ENCODE data around the gene ZNF474.

The ZNF474 gene

DNA sequence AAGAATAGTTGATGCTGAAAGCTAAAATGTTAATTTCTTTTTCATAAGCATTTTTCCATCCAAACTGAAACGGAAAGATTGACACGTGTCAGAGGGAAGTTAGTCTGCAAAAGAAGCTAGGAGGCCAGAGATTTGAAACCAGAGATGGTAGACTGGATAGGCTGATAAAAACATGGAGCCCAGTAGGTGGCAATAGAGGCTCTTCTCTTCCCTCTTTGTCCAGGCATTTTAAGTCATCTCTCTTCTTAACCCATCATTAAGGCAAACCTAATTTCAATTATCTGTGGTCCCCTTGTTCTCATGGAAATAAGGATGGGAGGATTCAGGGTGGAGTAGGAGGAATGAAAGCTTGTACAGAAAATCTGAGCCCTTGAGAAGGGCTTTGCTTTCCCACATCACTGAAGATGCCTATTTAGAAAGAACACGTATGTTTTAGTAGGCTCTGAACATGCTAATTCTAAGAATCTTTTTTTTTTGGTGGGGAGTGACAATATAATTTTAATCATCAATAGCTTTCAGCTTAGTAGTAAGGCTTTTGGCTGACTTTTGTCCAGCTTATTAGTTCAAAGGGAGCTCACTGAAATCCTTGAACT is 66.6 kb downstream of the ZNF474 start:
- TF ChIP-seq, protein P1, sequence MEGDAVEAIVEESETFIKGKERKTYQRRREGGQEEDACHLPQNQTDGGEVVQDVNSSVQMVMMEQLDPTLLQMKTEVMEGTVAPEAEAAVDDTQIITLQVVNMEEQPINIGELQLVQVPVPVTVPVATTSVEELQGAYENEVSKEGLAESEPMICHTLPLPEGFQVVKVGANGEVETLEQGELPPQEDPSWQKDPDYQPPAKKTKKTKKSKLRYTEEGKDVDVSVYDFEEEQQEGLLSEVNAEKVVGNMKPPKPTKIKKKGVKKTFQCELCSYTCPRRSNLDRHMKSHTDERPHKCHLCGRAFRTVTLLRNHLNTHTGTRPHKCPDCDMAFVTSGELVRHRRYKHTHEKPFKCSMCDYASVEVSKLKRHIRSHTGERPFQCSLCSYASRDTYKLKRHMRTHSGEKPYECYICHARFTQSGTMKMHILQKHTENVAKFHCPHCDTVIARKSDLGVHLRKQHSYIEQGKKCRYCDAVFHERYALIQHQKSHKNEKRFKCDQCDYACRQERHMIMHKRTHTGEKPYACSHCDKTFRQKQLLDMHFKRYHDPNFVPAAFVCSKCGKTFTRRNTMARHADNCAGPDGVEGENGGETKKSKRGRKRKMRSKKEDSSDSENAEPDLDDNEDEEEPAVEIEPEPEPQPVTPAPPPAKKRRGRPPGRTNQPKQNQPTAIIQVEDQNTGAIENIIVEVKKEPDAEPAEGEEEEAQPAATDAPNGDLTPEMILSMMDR (IDR thresholded peaks at IDR 0.05): no peak
- Histone ChIP-seq H3K36me3 (no peaks in the 10 kb centered on the region), H3K27ac (no peak overlapping the region), H3K27me3 (no peaks in the 10 kb centered on the region), H3K9me3 (no peaks in the 10 kb centered on the region), H3K4me1 (ENCODE audit: control insufficient read depth in 1 of 2, insufficient read depth in 1 of 2, low read depth in 1 of 2, low read length in 1 of 2) (no peaks in the 10 kb centered on the region), H3K4me3 (ENCODE audit: low read depth in 1 of 2, low read length in 1 of 2) (no peak overlapping the region)

DNA sequence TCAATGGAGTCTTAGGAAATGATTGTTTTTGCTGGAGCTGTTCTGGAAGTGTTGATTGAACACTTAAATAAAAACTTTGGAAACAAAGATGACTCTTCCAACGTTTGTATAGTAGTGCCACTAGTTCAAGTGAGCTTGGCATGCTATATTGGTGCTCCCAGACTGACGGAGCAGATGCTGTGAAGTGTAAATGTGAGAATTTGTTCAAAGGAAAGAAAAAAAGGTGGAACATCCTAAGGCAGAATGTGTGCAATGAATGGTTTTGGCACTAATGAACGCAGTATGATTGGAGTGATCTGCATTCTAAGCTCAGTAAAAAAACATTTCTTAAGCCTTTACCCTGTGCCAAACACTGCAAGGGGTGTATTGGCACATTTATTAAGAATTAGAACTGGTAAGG is 69.8 kb downstream of the ZNF474 start:
- Histone ChIP-seq H3K27ac (no peak overlapping the region), H3K4me3 (ENCODE audit: low read depth in 1 of 2, low read length in 1 of 2) (no peak overlapping the region), H3K4me1 (ENCODE audit: control insufficient read depth in 1 of 2, insufficient read depth in 1 of 2, low read depth in 1 of 2, low read length in 1 of 2) (no peaks in the 10 kb centered on the region), H3K36me3 (no peaks in the 10 kb centered on the region), H3K9me3 (no peaks in the 10 kb centered on the region), H3K27me3 (no peaks in the 10 kb centered on the region)
- TF ChIP-seq, protein P1 (IDR thresholded peaks at IDR 0.05): no peak

DNA sequence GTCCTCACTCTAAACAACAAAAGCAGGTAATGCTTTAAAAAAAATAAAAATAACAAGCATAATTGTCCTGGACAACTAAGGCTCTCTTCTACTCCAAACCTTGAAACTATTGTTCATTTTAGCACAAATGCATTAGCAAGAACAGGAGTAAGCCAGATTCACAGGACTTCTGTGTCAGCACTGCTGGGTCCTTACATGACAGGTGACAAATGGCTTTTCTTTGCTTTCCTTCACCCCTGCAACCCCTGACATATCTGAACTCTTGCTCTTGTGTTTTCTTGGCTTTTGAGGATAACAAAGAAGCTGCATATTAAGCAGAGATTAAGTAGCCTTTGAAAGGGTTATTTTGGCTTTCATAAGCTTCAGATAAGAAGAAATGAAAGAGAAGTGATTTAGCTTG is 71.1 kb downstream of the ZNF474 start:
- Histone ChIP-seq H3K36me3 (no peaks in the 10 kb centered on the region), H3K27me3 (no peaks in the 10 kb centered on the region), H3K4me1 (ENCODE audit: control insufficient read depth in 1 of 2, insufficient read depth in 1 of 2, low read depth in 1 of 2, low read length in 1 of 2) (no peaks in the 10 kb centered on the region), H3K4me3 (ENCODE audit: low read depth in 1 of 2, low read length in 1 of 2) (no peak overlapping the region), H3K27ac (no peak overlapping the region), H3K9me3 (no peaks in the 10 kb centered on the region)
- TF ChIP-seq, protein P1 (IDR thresholded peaks at IDR 0.05): no peak

DNA sequence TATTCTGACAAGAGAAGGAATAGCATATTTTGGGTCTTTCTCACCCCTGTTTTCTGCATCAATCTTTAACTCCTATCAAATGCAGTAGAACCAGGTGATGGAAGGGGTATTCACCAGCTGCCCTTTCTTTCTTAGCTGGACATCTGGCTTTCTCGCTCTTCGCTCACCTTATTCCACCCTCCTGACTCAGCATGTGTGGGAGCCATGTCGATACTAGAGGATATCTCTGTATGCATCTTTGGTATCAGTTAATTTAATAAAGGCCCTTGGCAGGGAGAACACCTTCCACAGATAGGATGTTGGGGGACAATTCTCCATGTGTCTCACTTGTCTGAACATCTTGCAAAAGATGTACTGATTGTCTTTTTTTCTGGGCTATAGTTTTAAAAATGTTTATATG is 71.5 kb downstream of the ZNF474 start:
- no peaks in the 10 kb centered on the region for H3K9me3 ChIP-seq
- no peak overlapping the region for H3K27ac ChIP-seq
- no peaks in the 10 kb centered on the region for H3K36me3 ChIP-seq
- H3K4me1 ChIP-seq (ENCODE audit: control insufficient read depth in 1 of 2, insufficient read depth in 1 of 2, low read depth in 1 of 2, low read length in 1 of 2): no peaks in the 10 kb centered on the region
- no peak overlapping the region for H3K4me3 ChIP-seq (ENCODE audit: low read depth in 1 of 2, low read length in 1 of 2)
- no peaks in the 10 kb centered on the region for H3K27me3 ChIP-seq
- TF ChIP-seq, protein P1 (IDR thresholded peaks at IDR 0.05): no peak

DNA sequence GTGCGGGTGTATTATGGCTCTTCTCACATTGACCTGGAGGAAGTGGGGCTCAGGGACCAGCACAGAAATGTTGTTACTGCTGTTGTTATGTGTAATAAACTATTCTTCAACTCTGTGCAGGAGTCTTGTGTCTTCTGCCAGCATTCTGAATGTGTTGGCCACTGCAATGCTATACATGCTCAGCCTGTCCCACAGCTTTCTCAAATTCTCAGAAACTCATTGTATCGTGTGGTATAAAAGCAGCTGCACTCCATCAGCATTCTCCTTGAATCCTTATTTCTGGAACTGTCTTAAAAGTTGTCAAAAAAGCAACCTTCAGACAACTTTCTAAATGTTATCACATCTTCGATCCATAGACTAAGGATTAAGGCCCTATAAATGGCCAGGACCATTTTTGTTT is 72.0 kb downstream of the ZNF474 start:
- Histone ChIP-seq H3K4me3 (ENCODE audit: low read depth in 1 of 2, low read length in 1 of 2) (no peak overlapping the region), H3K27me3 (no peaks in the 10 kb centered on the region), H3K27ac (no peak overlapping the region), H3K36me3 (no peaks in the 10 kb centered on the region), H3K9me3 (no peaks in the 10 kb centered on the region), H3K4me1 (ENCODE audit: control insufficient read depth in 1 of 2, insufficient read depth in 1 of 2, low read depth in 1 of 2, low read length in 1 of 2) (no peaks in the 10 kb centered on the region)
- TF ChIP-seq, protein P1 (IDR thresholded peaks at IDR 0.05): no peak

DNA sequence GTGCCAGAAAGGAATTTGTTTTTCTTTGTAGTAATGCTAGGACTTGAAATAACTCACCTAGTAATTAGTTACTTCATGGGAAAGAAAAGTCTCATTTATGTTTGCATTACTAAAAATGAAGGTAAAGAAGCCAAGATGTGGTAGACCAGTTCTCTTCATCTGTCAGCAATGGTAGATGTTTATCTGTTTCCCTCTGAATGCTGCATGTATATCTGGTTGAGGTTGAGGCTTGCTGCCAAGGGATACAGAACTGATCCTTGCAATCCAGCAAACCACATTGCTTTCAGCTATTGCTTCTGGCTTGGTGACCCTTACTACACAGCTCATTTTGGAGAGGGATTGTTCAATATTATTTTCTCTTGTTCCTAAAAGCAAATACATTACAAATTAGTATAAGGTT is 73.6 kb downstream of the ZNF474 start:
- TF ChIP-seq, protein P1 (IDR thresholded peaks at IDR 0.05): no peak
- Histone ChIP-seq H3K36me3 (no peaks in the 10 kb centered on the region), H3K27me3 (no peaks in the 10 kb centered on the region), H3K4me1 (ENCODE audit: control insufficient read depth in 1 of 2, insufficient read depth in 1 of 2, low read depth in 1 of 2, low read length in 1 of 2) (no peaks in the 10 kb centered on the region), H3K27ac (no peak overlapping the region), H3K4me3 (ENCODE audit: low read depth in 1 of 2, low read length in 1 of 2) (no peak overlapping the region), H3K9me3 (no peaks in the 10 kb centered on the region)
